Spleen (tissue), 11 donors: Measurements from ENCODE around the gene SEMA5B. TPM values are rescaled to one million over a fixed set of nuclear protein-coding genes. Genes with fewer than 3 reads are reported as not detected.

Experiments
- DNase-seq: peaks from one replicate; pipeline ENCODE4 v3.0.0-alpha.2; 2020
- H3K27ac ChIP-seq, 8 donors: fragments of 200-600 bp; sonication (generic) in 7 of 8; 1 replicate in 4 of 8; 2 replicates in 4 of 8; pipeline versions ENCODE4 v1.5.0 to v1.8.0; 2016 to 2021; ENCODE audit warnings: inconsistent platforms in 4 of 8, mild to moderate bottlenecking in 4 of 8, moderate library complexity in 1 of 8
- H3K27me3 ChIP-seq, 7 donors: fragments of 200-600 bp; sonication (generic) in 6 of 7; replicated peaks in 1 of 7; 1 replicate in 4 of 7; 2 replicates in 3 of 7; pipeline versions ENCODE4 v1.5.0 to v1.8.0; 2016 to 2021; ENCODE audit warnings: inconsistent platforms in 3 of 7, mild to moderate bottlenecking in 1 of 7
- H3K36me3 ChIP-seq, 6 donors: fragments of 200-600 bp; sonication (generic) in 5 of 6; 1 replicate in 4 of 6; 2 replicates in 2 of 6; pipeline versions ENCODE4 v1.5.0 to v1.8.0; 2016 to 2021; ENCODE audit warnings: inconsistent platforms in 2 of 6
- H3K4me1 ChIP-seq, 6 donors: fragments of 200-600 bp; sonication (generic) in 5 of 6; 1 replicate in 3 of 6; 2 replicates in 3 of 6; pipeline versions ENCODE4 v1.5.0 to v1.8.0; 2016 to 2021; ENCODE audit warnings: inconsistent platforms in 3 of 6
- H3K4me3 ChIP-seq, 8 donors: fragments of 200-600 bp; sonication (generic) in 7 of 8; 1 replicate in 4 of 8; 2 replicates in 4 of 8; pipeline versions ENCODE4 v1.5.0 to v1.8.0; 2016 to 2021; ENCODE audit warnings: inconsistent platforms in 4 of 8, mild to moderate bottlenecking in 4 of 8, moderate library complexity in 2 of 8
- H3K9me3 ChIP-seq, 8 donors: fragments of 200-600 bp; sonication (generic) in 7 of 8; 1 replicate in 4 of 8; 2 replicates in 4 of 8; pipeline versions ENCODE4 v1.5.0 to v1.8.0; 2016 to 2021; ENCODE audit warnings: inconsistent platforms in 4 of 8
- CTCF ChIP-seq, 11 experiments: fragments of 200-600 bp in 7 of 11; fragments of 450-650 bp in 4 of 11; sonication (generic) in 4 of 11; IDR thresholded peaks in 8 of 11; conservative IDR thresholded peaks in 3 of 11; 1 replicate in 7 of 11; 2 replicates in 4 of 11; pipeline versions ENCODE4 v1.4.0 to v1.8.0; 2016 to 2021; ENCODE audit warnings: antibody characterized with exemption in 11 of 11, inconsistent platforms in 4 of 11, mild to moderate bottlenecking in 1 of 11
- POLR2A ChIP-seq, 3 donors: fragments of 450-650 bp; IDR thresholded peaks; one replicate each; pipeline ENCODE4 v1.5.1; 2017; ENCODE audit warnings: antibody characterized with exemption in 3 of 3, mild to moderate bottlenecking in 1 of 3
- POLR2AphosphoS5 ChIP-seq, 3 donors: sonication (generic); formaldehyde crosslinking; IDR thresholded peaks; one replicate each; pipeline ENCODE4 v1.5.1; 2017; ENCODE audit warnings: antibody characterized with exemption in 3 of 3
- WGBS, 5 donors: extraction: QIAGEN DNeasy Blood & Tissue Kit in 3 of 5; methylation state at CpG; one replicate each; pipeline versions ENCODE4 v1.1.5 to v1.1.7; 2013 to 2018; 5-methylcytosine and 5-hydroxymethylcytosine counted together
- intact Hi-C: fragments of 100-400 bp; cut with DNase I; formaldehyde crosslinking; loops from one replicate; pipeline ENCODE4 v1.15.0; 2023; ENCODE audit warnings: low total_unique reads
- polyA plus RNA-seq, 3 donors: library from polyadenylated mRNA; stranded (reverse); fragments of 200-250 nt; gene quantifications; one replicate each; pipeline ENCODE4 v1.2.1, GENCODE V29; 2013
- total RNA-seq, 7 donors: library from RNA; depleted of rRNA in 3 of 7; stranded (reverse); fragments of >200 nt in 3 of 7; fragmentation: NEBNext Ultra II Directional in 4 of 7; extraction: Animal tissue kit (Norgen Biotek cat#: 25700) in 4 of 7; gene quantifications; one replicate each; pipeline versions ENCODE4 v1.1.0 to v1.2.1, GENCODE V29; 2016 to 2021
- donor health status: healthy with polysubstance abuse.
- donor health status: DM: no; HTN: no; CAD: no; lungs with moderate emphysema.
- donor health status: DM: no; HTN: no; CAD: no.
- donor health status: Bipolar disorder and iron deficiency.
- donor health status: healthy.
- donor health status: DM: no; HTN: no; CAD: no.
- donor health status: DM: yes; HTN: yes; CAD: no.

SEMA5B gene
- total and polyA plus RNA-seq, 10 donors, result 0.09 to 0.63 (median 0.41) TPM; not detected in 3

GRCh38 chr3:122930063-122930997 is 97.2 kb downstream of the SEMA5B start:
- Histone ChIP-seq H3K36me3 (no peaks in the 10 kb centered on the region), H3K4me3 (no peak overlapping the region), H3K4me1 (no peaks in the 10 kb centered on the region), H3K27me3 (no peaks in the 10 kb centered on the region), H3K27ac (no peak overlapping the region), H3K9me3 (no peaks in the 10 kb centered on the region)
- TF ChIP-seq CTCF (IDR thresholded peaks at IDR 0.05 in 8 of 11, conservative IDR thresholded peaks at IDR 0.05 in 3 of 11) (no peak), POLR2AphosphoS5 (IDR thresholded peaks at IDR 0.05) (no peak), POLR2A (IDR thresholded peaks at IDR 0.05) (no peak)
- DNase-seq, result peak; percentile 61
- intact Hi-C loops, result no loop called here
- WGBS, 5 donors, result 83 to 89% (median 85%) methylated on average over 14 of the region's 14 CpGs

GRCh38 chr3:122929188-122930062 is 98.1 kb downstream of the SEMA5B start:
- TF ChIP-seq POLR2AphosphoS5 (IDR thresholded peaks at IDR 0.05), result no peak
- TF ChIP-seq POLR2A (IDR thresholded peaks at IDR 0.05), result no peak
- TF ChIP-seq CTCF (IDR thresholded peaks at IDR 0.05 in 8 of 11, conservative IDR thresholded peaks at IDR 0.05 in 3 of 11), result no peak
- no peaks in the 10 kb centered on the region for H3K36me3 ChIP-seq
- no peak overlapping the region for H3K27ac ChIP-seq
- intact Hi-C loops, result no loop called here
- no peak overlapping the region for H3K4me3 ChIP-seq
- WGBS, 5 donors, result 57 to 71% (median 62%) methylated on average over 12 of the region's 12 CpGs
- H3K27me3 ChIP-seq, result peaks cover 0 to 2% (median 0%) of the 10 kb centered on the region in 7 donors
- H3K4me1 ChIP-seq, result no peaks in the 10 kb centered on the region
- peak; percentile 66 for DNase-seq
- H3K9me3 ChIP-seq, result no peaks in the 10 kb centered on the region

DNA sequence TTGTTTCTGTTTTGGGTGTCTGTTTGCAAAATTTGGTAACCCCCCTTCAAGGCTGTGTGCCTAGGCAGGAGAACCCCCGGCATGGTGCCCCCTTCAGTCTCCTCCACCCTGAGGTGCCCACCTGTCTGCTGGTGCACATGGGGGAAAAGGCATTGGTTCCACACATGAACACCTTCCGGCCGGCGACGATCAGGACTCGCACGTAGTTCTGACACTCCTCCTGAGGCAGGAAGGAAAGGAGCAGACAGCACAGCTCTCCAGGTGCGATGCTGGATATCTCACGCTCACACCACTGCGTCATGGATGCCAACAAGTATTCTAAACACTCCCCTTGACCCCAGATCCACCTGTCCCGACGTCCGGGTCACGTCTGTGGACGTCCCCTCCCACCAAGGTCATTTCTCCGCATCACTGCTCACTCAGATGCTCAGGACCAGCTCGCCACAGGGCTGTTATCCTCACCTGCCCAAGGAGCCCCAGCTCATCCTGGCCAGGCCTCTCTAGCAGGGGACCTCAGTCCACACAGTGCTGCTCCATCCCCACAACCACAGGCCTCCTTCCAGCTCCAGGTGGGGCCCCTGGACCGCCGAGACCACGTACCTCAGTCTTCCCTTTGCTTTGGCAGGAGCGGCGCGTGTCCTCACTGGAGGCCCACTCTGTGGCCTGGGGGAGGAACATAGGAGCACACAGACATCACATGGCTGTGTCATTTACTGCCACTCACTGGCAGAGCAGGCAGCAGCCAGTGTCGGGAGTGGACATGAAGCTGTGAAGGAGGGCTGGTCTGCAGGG is 99.0 kb downstream of the SEMA5B start:
- H3K4me1 ChIP-seq, result no peaks in the 10 kb centered on the region
- TF ChIP-seq CTCF (IDR thresholded peaks at IDR 0.05 in 8 of 11, conservative IDR thresholded peaks at IDR 0.05 in 3 of 11) (no peak), POLR2A (IDR thresholded peaks at IDR 0.05) (no peak), POLR2AphosphoS5 (IDR thresholded peaks at IDR 0.05) (no peak)
- WGBS, 5 donors, result 77 to 91% (median 86%) methylated on average over 15 to 24 of the region's 24 CpGs
- intact Hi-C loops, result no loop called here
- no peak overlapping the region for H3K4me3 ChIP-seq
- no peaks in the 10 kb centered on the region for H3K9me3 ChIP-seq
- H3K36me3 ChIP-seq, result no peaks in the 10 kb centered on the region
- peak; percentile 73 for DNase-seq
- no peak overlapping the region for H3K27ac ChIP-seq
- H3K27me3 ChIP-seq, result peaks cover 0 to 10% (median 0%) of the 10 kb centered on the region in 7 donors
